ENCODE measurements around the gene RANGRF.

DNA sequence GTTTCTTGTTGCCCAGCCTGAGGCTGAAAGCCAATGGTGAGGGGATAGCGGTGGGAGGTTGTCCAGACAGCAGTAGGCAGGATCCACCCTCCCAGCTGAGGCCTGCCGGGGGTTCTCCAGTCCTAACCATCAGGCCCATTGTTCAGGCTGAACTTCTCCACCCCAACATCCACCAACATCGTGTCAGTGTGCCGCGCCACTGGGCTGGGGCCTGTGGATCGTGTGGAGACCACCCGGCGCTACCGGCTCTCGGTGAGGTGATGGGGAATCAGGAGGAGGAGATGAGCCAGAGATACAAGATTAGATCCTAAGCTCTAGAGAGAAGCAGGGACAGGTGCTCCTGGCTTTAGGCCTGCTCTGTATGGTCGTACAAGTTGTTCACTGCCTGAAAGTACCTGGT is 33.6 kb upstream of the RANGRF start:
- TF ChIP-seq SIN3A (IDR thresholded peaks at IDR 0.05; ENCODE audit: borderline replicate concordance, insufficient read depth, low read length) (no peak), REST (IDR thresholded peaks at IDR 0.05; ENCODE audit: insufficient read depth in 1 of 2, low read depth in 2 of 2, low read length in 2 of 2) (no peak), POLR2AphosphoS5 (IDR thresholded peaks at IDR 0.05; ENCODE audit: low read depth, low read length) (no peak), TAF1 (IDR thresholded peaks at IDR 0.05; ENCODE audit: borderline replicate concordance, insufficient read depth, low read length) (no peak)
